Measurements from ENCODE around the gene ZNF532. TPM values are rescaled to one million over a fixed set of nuclear protein-coding genes. Genes with fewer than 3 reads are reported as not detected.

ZNF532 gene
- total and polyA plus RNA-seq, 9 of the 15 experiments (the other 6 are each of a cell fraction or from before 2014, with no cell fraction given), result 0.42 TPM; not detected in 8

GRCh38 chr18:59001166-59001565 lies 136.5 kb downstream of the ZNF532 start:
- Histone ChIP-seq H3K79me2 (ENCODE audit: control insufficient read depth, insufficient read depth, low read length) (no peaks in the 10 kb centered on the region), H3K9me1 (ENCODE audit: control insufficient read depth, insufficient read depth, low read length) (no peaks in the 10 kb centered on the region), H3K9ac (ENCODE audit: insufficient read depth in 1 of 2, low read depth in 2 of 2, low read length in 2 of 2) (no peak overlapping the region), H2AFZ (ENCODE audit: low read depth, low read length) (no peak overlapping the region), H3K4me1 (replicated peaks in 1 of 2; ENCODE audit: control insufficient read depth in 2 of 2, insufficient read depth in 2 of 2, low read length in 2 of 2) (no peaks in the 10 kb centered on the region), H3K27me3 (ENCODE audit: control insufficient read depth in 2 of 2, insufficient read depth in 2 of 2, low read length in 2 of 2) (no peaks in the 10 kb centered on the region; a peak in 1 of 5 replicates), H4K20me1 (replicated peaks; ENCODE audit: control insufficient read depth, insufficient read depth, low read length) (no peaks in the 10 kb centered on the region), H3K4me3 (no peak overlapping the region), H3K36me3 (ENCODE audit: control insufficient read depth, insufficient read depth, low read length) (no peaks in the 10 kb centered on the region), H3K4me2 (ENCODE audit: insufficient read depth, low read length) (no peak overlapping the region), H3K9me3 (replicated peaks; ENCODE audit: control insufficient read depth, insufficient read depth, low read depth, low read length) (no peaks in the 10 kb centered on the region), H3K27ac (ENCODE audit: extremely low read depth, low read depth, low read length) (no peak overlapping the region)
- ChIA-PET CTCF (ENCODE audit: low intra/inter-chr PET ratio) (no interaction called here), POLR2A (interaction anchor here (0.7 kb wide), 1 partner anchor 10 kb away, joined by 3 read pairs; no protein-coding TSS in a partner anchor)
- DNase-seq (ENCODE audit: extremely low read depth in 1 of 4, low spot score in 3 of 4), result no peak
- ATAC-seq, result no peak
- no TSS peak for BruUV-seq (replicated peaks)
- intact Hi-C loops (cut with micrococcal nuclease), result no loop called here
- in situ Hi-C loops (cut with MboI), result no loop called here
- WGBS (ENCODE audit: insufficient coverage, low coverage, missing lambda C conversion rate), result 0% methylated on average over 3 of the region's 3 CpGs
- no peak for FAIRE-seq
- TF ChIP-seq E2F6 (IDR thresholded peaks at IDR 0.05; ENCODE audit: borderline replicate concordance in 1 of 2, extremely low read depth in 1 of 2, insufficient read depth in 1 of 2, insufficient read length in 1 of 2, low read depth in 1 of 2, low read length in 1 of 2, poor library complexity in 1 of 2, severe bottlenecking in 1 of 2) (no peak), SAFB (IDR thresholded peaks at IDR 0.05; ENCODE audit: borderline replicate concordance, low read depth, low read length) (no peak), SMC3 (conservative IDR thresholded peaks at IDR 0.05; ENCODE audit: insufficient read depth, low read depth, low read length) (no peak), PHB2 (IDR thresholded peaks at IDR 0.05; ENCODE audit: low read depth) (no peak), TCF3 (CRISPR knock-in tag; IDR thresholded peaks at IDR 0.05) (no peak), MEIS2 (IDR thresholded peaks at IDR 0.05; ENCODE audit: partially characterized antibody) (no peak), DACH1 (IDR thresholded peaks at IDR 0.05; ENCODE audit: partially characterized antibody) (no peak), ATF2 (CRISPR knock-in tag; IDR thresholded peaks at IDR 0.05) (no peak), SMARCA5 (IDR thresholded peaks at IDR 0.05) (no peak), NONO (IDR thresholded peaks at IDR 0.05; ENCODE audit: low read depth in 2 of 2, low read length in 1 of 2) (no peak), C11orf30 (IDR thresholded peaks at IDR 0.05; ENCODE audit: low read depth) (no peak), MTA3 (IDR thresholded peaks at IDR 0.05; ENCODE audit: borderline replicate concordance) (no peak), RNF2 (IDR thresholded peaks at IDR 0.05) (no peak)
- TF ChIP-seq, protein P1, sequence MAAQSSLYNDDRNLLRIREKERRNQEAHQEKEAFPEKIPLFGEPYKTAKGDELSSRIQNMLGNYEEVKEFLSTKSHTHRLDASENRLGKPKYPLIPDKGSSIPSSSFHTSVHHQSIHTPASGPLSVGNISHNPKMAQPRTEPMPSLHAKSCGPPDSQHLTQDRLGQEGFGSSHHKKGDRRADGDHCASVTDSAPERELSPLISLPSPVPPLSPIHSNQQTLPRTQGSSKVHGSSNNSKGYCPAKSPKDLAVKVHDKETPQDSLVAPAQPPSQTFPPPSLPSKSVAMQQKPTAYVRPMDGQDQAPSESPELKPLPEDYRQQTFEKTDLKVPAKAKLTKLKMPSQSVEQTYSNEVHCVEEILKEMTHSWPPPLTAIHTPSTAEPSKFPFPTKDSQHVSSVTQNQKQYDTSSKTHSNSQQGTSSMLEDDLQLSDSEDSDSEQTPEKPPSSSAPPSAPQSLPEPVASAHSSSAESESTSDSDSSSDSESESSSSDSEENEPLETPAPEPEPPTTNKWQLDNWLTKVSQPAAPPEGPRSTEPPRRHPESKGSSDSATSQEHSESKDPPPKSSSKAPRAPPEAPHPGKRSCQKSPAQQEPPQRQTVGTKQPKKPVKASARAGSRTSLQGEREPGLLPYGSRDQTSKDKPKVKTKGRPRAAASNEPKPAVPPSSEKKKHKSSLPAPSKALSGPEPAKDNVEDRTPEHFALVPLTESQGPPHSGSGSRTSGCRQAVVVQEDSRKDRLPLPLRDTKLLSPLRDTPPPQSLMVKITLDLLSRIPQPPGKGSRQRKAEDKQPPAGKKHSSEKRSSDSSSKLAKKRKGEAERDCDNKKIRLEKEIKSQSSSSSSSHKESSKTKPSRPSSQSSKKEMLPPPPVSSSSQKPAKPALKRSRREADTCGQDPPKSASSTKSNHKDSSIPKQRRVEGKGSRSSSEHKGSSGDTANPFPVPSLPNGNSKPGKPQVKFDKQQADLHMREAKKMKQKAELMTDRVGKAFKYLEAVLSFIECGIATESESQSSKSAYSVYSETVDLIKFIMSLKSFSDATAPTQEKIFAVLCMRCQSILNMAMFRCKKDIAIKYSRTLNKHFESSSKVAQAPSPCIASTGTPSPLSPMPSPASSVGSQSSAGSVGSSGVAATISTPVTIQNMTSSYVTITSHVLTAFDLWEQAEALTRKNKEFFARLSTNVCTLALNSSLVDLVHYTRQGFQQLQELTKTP (IDR thresholded peaks at IDR 0.05; ENCODE audit: low read depth in 1 of 2, partially characterized antibody in 2 of 2), result no peak
- TF ChIP-seq, protein P2, sequence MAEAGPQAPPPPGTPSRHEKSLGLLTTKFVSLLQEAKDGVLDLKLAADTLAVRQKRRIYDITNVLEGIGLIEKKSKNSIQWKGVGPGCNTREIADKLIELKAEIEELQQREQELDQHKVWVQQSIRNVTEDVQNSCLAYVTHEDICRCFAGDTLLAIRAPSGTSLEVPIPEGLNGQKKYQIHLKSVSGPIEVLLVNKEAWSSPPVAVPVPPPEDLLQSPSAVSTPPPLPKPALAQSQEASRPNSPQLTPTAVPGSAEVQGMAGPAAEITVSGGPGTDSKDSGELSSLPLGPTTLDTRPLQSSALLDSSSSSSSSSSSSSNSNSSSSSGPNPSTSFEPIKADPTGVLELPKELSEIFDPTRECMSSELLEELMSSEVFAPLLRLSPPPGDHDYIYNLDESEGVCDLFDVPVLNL (CRISPR knock-in tag; IDR thresholded peaks at IDR 0.05; ENCODE audit: low read depth), result no peak
